ENCODE measurements around the gene UBE2G2. TPM values are rescaled to one million over a fixed set of nuclear protein-coding genes. Genes with fewer than 3 reads are reported as not detected.

UBE2G2 gene, protein sequence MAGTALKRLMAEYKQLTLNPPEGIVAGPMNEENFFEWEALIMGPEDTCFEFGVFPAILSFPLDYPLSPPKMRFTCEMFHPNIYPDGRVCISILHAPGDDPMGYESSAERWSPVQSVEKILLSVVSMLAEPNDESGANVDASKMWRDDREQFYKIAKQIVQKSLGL
- total RNA-seq, result 65.0 and 106 TPM in 2 replicates

DNA sequence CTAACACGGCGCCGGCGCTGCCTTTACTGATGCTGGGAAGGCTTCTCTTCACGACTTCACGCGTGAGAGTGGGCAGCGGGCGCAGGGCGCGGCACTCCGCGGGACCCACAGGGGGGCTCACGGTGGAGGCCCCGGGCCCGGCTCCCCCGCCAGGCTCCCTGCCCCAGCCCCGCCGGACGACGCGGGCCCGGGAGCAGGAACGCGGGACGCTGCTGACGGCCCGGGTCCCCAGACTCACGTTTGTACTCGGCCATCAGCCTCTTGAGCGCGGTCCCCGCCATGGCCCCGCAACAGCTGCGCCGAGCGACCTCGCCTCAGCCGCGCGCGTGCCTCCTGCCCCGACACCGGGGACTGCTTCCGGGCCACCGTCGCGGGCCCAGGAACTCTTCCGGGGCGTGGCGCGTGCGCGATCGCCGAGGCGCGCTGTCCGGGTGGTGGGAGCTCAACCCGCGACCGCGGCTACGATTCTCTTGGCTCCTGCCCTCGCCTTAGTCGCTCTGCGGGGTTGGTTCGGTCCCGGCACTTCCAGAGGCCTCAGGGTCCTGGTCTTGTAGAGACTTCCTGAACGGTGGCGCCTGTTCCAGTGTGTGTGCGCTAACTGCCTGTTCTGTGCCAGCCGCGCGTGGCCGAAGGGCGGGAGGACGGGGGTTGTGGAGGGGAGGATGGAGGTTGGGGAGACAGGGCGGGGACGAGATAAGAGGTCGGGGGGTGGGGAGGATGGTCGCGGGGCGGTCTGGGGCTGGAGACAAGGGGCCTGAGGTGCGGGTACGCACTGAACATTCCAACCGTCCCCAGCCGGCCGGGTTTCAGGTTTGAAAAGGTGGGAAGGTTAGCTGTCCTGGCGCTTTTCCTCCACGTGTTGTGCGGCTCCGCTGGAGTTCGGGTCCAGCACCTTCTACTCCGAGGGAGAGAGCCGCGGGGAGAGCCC lies at the start of gene UBE2G2:
Gene UBE2G2 (minus strand): TSS at position 353 of the 928 bp plus-strand sequence. CDS start 72 bp downstream, at position 281.
- DNase-seq (ENCODE audit: low read depth in 2 of 2), result peak; percentile 49 to 80

DNA sequence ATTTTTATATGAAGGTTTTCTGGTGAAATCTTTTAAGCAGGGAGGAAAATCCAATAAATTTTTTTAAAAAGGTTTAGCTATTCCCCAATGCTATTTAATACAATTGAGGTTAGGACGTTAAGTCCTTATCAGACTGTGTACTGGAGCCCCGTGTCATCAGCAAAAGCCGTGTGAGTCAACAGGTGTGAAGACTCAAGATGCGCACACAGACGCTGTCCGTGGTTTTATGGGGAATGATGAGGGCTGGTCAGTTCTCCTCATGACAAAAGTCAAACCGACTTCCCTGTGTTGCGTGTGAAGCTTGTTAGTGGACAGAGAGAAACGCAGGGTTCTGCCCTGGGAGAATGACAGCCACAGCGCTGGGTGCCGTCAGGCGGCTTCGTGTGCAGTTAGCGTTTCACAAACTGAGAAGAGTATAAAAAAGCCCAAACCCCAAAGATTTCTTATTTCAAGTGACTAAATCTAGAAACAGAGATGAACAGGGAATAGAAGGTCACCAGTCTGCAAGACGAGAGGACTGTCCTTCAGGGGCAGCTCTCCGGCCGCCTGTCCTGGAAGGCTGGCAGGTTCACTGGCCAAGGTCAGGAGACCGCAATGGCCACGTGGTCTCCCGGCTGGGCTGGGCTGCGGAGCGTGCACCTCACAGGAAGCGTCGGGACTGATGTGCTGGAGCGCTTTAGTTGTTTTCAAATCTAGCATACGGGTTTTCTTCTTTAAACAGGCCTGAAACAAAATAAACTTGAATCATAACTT lies 49.5 kb upstream of the UBE2G2 start:
- DNase-seq (ENCODE audit: low read depth in 2 of 2), result no peak

DNA sequence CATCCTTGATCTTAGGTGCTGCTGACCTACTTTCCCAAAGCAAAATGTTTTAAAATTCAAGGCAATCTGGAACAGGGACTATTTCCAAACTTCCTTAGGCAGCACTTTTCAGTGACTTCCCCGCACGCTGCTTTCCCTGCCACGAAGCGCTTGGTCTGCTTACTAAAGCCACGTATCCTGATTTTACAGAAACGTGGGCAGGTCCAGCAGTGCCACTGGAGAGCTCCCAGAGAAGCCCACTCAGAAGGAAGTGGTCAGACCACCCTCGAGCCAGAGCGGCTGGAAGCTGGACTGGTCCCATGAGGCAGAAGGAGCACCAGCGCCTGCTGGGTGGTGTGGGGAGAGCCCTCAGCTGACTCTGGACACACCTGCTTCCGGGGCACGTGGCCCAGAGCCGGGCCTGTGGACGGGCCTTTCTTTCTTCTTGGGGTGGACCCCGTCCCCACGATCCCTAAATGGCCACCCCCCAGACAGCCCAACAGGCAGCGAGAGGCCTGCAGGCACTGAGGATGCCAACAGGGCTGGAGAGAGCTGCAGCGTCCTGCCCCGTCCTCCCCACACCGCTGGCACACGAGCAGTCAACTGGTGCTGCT lies 48.7 kb upstream of the UBE2G2 start:
- no peak for DNase-seq (ENCODE audit: low read depth in 2 of 2)

DNA sequence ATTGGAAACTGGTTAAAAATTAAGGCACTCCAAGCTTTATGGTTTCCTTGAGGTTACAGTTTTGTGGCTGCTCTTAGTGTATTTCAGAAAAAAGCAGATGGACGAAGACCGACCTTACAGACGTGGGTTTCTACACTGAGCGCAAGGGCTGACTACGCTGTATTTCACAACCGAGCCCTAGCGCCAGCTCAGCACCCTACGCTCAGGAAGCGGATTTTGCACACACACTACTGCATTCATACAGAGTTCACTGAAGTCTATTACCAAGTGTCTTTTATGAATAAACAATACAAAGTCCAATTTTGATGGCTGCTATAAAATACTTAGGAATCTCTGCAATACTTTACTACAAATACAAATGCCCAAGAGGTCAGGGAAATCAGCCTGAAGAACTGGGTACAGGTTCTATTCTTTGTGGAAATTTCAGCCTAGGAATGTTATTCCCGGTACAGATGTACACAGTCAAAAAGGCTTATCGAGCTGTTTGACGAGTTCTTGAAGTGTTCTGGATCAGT lies 48.1 kb upstream of the UBE2G2 start:
- no peak for DNase-seq (ENCODE audit: low read depth in 2 of 2)

DNA sequence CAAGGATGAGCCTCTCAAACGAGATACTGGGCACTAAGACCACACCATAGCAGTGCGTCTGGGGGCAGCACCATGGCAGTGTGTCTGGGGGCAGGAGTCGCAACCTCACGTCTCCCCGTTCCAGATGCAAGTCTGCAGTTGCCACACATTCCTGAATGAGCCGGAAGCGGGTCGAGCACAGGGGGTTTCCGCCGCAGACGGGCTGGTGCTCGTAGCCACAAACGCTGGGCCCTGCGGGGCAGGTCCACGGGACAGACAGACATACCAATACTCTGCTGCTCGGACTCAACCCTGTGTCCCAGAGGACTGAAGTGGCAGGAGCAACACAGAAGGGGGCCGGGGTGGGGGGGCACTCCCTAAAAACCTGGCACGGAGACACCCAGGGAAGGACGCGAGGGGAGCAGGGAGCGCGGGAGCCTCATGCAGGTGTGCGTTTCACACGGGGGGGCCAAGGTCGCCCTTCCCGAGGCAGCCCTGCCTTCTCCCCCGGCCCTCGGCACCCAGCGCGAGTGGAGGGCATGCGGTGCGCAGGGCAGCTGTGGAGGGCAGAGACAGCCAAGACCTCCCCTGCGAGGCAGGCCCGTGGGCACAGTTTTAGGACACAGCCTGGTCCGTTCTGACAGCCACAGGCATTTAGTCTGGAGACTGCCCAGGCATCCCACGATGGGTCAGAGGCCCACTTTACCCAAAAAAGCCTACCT lies 47.4 kb upstream of the UBE2G2 start:
- no peak for DNase-seq (ENCODE audit: low read depth in 2 of 2)

DNA sequence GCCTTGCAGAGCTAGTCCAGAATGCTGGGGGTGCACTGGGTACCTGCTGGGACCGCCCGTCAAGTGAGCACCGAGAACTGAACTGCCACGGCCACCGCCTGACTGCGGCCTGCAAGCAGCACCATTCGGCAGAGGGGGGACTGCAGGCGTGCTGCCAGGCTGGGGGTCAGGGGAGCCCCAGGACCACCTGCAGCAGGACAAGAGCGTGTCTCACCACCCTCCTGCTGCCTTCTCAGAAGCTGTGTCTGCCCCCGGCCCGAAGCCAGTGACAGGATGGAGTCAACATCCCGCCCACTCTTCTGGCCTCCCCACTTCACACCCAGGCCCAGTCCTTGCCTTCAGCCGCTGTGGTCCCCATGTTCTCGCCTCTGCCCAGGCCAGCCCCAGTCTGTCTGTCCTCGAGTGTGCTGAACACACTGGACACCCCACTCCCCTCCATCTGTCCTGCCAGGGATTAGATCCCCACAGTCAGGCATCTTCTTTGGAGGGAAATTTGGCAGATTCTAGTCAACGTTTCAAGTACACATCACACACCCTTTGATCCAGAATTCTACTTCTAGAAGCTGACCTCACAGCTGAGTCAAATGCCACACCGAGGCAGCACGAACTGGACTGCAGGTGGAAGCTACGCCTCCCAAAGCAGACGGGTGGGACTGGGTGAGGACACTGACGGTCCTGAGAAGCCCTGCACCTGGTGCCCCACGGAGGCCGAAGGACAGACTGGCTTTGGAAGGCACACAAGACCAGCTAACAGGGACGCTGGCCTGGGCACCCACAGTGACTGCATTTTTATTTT lies 45.8 kb upstream of the UBE2G2 start:
- DNase-seq (ENCODE audit: low read depth in 2 of 2), result no peak

DNA sequence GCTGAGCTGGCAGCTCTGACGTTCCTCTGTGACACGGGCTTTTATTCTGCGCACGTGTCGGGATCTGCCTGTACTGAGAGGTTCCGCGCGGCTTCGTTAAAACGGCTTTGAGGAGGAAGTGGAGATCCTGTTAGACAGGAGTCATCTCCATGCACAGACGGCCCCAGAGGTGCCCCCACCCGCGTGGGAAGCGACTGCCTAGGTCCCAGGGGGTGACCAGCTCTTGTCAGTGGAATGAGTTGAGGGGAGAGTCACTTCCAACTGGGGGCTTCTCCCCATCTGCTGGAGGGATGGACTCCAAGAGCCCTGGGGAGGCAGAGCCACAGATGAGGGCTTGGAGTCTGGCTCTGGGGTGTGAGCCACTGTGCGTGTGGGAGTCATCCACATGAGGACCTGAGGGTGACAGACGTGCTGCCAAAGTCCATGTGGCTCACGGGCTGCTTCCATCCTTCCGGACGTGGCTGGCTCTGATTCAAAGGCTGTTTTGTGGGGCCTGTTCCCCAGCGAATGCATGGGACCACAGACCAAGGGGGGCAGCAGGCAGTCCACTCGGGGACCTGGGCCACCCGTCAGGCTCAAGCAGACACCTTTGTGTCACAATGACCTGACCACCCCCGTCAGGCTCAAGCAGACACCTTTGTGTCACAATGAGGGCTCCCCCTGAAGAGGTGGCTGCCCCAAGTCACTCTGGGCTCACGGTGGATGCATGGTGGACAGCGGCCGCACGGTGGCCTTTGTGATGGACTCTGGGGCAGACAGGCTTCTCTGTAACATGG lies 45.1 kb upstream of the UBE2G2 start:
- peak in 1 of 2 donors; percentile 63 for DNase-seq (ENCODE audit: low read depth in 2 of 2)

DNA sequence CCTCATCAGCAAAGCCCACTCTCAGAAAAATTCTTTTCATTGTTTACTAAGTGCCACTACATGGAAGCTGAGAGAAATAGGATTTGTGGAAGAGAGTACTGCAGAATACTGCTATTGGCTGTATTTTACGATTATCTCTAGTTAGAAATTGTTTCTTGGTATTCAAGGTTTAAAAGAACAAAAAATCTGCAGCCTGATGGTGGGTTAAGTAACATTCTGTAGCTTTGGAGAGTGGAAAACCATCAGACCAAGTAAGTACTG lies 44.5 kb upstream of the UBE2G2 start:
- no peak for DNase-seq (ENCODE audit: low read depth in 2 of 2)

DNA sequence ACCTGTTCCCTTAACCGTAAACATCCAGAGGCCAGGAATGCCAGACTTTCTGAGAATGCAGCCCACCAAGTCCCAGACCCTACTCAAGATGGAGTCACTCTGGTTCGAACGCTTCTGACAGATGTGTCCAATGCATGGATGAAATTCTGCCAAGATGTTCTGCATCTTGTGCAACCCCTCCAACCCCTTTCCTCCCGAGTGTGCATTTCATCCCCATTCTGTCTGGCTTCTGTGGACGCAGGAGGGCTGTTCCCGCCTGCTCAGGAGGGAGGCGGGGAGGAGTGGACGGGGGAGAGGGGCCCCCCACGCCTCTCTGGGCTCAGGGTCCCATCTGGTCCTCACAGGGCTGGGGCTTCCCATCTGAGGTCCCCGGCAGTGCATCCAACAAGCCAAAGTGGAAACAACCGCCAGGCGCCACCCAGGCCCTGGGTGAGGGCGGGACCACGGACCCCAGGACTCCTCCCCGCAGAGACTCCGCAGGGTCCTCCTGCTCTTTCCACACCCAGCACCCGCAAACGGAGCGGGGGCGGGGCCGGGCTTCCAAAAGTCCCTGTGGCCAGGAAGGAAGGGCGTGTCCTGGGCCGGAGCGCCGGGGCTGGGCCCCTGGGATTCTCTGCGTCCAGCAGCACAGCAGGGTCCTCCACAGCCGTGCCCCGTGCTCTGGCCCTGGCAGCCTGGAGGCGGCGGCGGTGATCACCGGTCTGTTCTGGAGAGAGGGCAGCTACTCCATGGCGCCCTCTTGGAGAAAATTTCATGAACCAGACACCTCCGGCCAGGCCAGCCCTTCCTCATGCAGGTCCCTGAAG lies 44.0 kb upstream of the UBE2G2 start:
- peak; percentile 11 to 65 for DNase-seq (ENCODE audit: low read depth in 2 of 2)

DNA sequence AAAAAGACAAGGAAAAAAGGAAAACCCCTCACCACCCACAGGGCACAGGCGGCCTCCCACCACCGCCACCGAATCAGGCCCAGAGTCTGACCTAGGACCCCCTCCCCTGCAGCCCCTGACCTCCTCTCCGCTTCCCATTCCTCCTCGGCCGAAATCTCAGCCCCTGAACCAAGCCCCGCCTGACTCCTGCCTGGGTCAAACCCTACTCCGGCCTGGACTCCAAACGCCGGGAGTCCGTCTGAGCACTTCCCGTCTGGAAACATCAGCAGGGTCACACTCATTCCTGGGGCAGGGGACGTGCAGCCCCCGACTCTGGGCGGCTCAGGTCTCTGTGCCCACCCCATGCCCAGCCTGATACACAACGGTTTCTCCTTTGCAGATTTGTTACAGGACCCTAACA lies 42.6 kb upstream of the UBE2G2 start:
- DNase-seq (ENCODE audit: low read depth in 2 of 2), result no peak

DNA sequence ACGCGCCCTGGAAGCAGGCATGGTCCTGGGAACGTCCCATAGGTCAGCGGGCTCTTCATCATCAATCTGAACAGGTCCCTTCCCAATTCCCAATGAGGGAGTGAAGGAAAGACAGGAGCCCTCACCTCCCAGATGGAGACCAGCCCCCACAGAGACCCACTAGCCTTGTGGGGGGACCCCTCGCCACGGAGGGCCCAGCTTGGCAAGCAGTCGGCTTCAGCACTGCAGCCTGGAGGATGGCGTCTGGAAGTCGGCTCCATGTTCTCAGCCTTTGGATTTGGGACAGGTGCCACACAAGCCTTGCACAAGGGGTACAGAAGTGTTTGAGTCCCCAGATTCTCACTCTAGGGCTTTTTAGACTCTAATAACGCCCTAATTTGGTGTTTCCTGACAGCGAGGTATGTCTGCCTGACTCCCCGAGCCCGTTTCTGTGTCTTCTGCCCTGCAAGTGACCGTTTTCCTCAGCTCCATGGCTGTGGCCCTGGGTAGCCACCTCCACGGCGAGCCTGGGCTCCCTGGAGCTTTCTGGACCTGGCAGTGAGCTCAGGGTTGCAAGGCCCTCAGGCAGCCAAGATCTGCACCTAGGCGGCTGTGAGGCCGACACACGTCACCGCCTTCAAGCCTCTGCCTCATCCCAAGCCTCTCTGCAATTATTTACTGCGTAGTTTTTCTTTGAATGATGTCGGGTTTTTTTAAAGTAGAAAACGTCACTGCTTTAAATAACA lies 41.3 kb upstream of the UBE2G2 start:
- no peak for DNase-seq (ENCODE audit: low read depth in 2 of 2)

DNA sequence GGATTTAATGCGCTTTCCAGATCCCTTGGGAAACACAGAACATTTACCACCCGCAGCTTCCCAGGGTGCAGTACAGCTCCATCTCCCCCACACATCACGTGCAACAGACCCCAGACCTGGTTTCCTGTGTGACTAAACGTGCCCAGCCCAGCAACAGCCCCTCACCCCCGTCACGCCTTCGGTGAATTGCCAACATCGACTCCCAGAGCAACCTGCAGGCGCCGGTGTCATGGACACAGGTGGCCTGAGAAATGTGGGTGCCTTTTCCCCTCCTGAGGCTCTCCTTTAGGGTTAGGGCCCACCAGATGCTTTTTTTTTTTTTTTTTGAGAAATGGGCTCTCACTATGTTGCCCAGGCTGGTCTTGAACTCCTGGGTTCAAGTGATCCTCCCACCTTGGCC lies 40.5 kb upstream of the UBE2G2 start:
- no peak for DNase-seq (ENCODE audit: low read depth in 2 of 2)

DNA sequence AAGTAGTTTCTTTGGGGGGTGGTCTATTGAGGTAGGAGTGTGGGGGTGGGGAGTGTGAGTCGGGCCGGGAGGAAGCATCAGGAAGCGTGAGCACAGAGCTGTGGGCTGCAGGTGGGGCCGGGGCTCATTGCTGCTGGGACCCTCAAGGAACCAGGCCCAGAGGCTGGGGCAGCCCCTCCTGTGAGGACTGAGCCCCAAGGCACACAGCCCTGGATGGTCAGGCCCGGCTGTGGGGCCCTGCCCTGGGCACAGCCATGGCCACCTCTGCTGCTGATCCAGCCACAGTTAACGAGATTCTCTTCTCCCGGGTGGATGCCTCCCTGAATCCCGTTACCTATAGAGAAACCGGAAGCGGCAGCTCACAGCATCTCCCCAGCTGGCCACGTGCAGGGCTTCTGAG lies 39.2 kb upstream of the UBE2G2 start:
- DNase-seq (ENCODE audit: low read depth in 2 of 2), result no peak

DNA sequence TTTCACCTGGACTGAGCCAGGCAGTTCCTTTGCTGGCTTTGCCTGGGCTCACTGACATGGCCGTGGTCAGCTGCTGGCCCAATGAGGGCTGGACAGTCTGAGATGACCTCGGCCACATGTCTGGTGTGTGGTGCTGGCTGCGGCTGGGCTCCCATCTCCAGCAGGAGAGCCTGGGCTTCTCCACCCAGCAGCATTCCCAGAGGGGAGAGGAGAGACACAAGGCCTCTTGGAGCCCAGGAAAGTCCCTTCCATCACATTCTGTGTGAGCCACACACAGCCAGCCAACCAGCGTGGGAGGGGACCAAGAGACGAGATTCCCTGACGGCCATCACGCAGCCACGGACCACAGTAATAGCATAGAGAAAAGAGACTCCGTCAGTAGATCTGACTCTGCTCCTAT lies 37.3 kb upstream of the UBE2G2 start:
- DNase-seq (ENCODE audit: low read depth in 2 of 2), result no peak

DNA sequence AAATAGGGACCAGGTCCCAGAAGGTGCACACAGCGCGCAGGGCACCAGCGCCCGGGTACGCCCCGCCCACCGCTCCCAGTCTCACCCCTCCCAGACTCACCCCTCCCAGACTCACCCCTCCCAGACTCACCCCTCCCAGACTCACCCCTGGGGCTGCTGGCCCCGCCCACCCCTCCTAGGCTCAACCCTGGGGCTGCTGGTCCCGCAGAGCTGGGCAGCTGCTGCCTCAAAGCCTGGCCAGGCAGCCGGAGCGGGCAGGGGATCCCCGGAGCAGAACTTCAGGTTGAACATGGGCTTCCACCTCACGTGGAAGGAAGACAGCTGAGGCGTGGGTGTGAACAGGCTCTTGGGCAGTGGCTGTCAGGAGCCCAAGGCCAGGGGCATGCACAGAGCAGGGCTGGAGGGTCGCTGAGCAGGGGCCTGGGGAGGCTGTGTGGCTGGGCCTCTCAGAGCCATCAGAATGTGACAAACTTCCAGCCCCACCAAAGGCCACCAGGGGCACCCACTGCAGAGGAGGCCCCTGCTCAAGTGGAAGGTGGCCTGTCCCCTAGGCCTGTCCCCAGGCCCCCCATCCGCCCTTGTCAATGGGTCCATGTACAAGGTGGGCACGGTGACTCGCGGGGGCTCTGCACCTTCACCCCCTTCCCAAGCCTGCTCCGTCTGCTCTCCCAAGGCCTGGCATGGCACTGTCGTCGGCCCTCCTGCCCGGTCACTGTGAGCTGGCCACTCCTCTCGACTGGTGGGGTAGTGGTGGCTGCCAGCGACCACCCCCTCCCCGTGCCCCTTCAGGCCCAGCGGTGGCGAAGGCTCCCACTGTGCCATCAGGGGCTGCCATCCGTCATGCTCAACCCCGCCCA lies 36.6 kb upstream of the UBE2G2 start:
- no peak for DNase-seq (ENCODE audit: low read depth in 2 of 2)

DNA sequence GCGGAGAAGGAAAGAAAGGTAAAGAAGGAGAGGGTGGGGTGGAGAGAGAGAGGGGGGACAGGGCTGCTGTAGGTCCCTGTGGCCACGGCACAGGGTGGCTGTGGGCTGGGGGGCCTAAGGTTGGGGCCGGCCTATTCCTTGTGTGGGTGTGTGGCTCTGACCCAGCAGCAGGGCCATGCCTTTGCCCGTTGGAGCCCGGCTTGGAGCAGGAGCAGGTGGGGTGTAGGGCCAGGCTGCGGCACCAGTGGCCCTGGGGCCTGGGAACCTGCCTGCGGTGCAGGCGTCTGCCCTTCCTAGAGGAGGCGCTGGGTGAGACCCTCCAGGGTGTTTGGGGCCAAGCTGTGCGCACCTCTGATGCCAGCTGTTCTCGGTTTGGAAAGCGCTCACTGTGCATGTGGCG lies 35.9 kb upstream of the UBE2G2 start:
- no peak for DNase-seq (ENCODE audit: low read depth in 2 of 2)
